Stomach (tissue), 4 donors: ENCODE measurements around the gene YKT6.

Experiments used
- CTCF ChIP-seq, 7 experiments: fragments of 450-650 bp in 4 of 7; fragments of 200-600 bp in 3 of 7; sonication (generic) in 3 of 7; IDR thresholded peaks; one replicate each; pipeline ENCODE4 v1.5.1; 2016 to 2019; ENCODE audit warnings: antibody characterized with exemption in 7 of 7, control low read depth in 2 of 7, mild to moderate bottlenecking in 1 of 7
- POLR2A ChIP-seq, 4 donors: fragments of 450-650 bp; IDR thresholded peaks; one replicate each; pipeline ENCODE4 v1.6.1; 2016; ENCODE audit warnings: antibody characterized with exemption in 4 of 4, control low read depth in 2 of 4, mild to moderate bottlenecking in 1 of 4, moderate library complexity in 1 of 4

GRCh38 chr7:44189993-44190872, 10.5 kb upstream of the YKT6 start:
- no peak for TF ChIP-seq CTCF (IDR thresholded peaks at IDR 0.05)
- TF ChIP-seq POLR2A (IDR thresholded peaks at IDR 0.05) = no peak
